GM12878 (cell line): ENCODE results near the gene CLCNKB. TPM values are rescaled to one million over a fixed set of nuclear protein-coding genes. Genes with fewer than 3 reads are reported as not detected.

Experiments
- ATAC-seq: fragments of 200-7000 bp; cut with Tn5 transposase; 3 replicates; pipeline ENCODE4 v1.9.1; 2020; ENCODE audit warnings: mild to moderate bottlenecking, moderate library complexity
- BruUV-seq: library from RNA; stranded (reverse); fragments of 400-500 nt; replicated peaks from 2 replicates; lab custom pipeline; 2021; lab: Mats Ljungman, UMichigan
- CTCF ChIA-PET: fragments of 300-600 bp; sonication (Branson Sonifier 250); formaldehyde crosslinking; extraction: SDS; loops from one replicate; lab custom pipeline; 2021; ENCODE audit warnings: inconsistent platforms; lab: Yijun Ruan, JAX
- POLR2A ChIA-PET: fragments of 350-600 bp; formaldehyde crosslinking; extraction: SDS; loops from one replicate; lab custom pipeline; 2021; ENCODE audit warnings: inconsistent platforms; lab: Charles Lee
- RAD21 ChIA-PET: fragments of 300-600 bp; sonication (Branson Sonifier 250); formaldehyde crosslinking; loops from one replicate; lab custom pipeline; 2023; ENCODE audit warnings: antibody characterized with exemption; ENCODE audit not compliant: unreplicated experiment; lab: Charles Lee
- SMC1A ChIA-PET: fragments of 300-600 bp; sonication (Branson Sonifier 250); formaldehyde crosslinking; loops from one replicate; lab custom pipeline; 2023; ENCODE audit not compliant: unreplicated experiment, uncharacterized antibody; lab: Charles Lee
- DNase-seq: peaks from one replicate; pipeline ENCODE4 v3.0.0-alpha.2; 2011; ENCODE audit warnings: low read depth, low spot score
- FAIRE-seq: peaks from 3 replicates; lab custom pipeline; 2011; peaks lifted over from hg19 to GRCh38; lab: Jason Lieb, UNC
- H2AFZ ChIP-seq: 2 replicates; pipeline ENCODE4 v1.6.0; 2011; ENCODE audit warnings: low read depth, low read length, control low read depth; ENCODE audit not compliant: control insufficient read depth
- H3K27ac ChIP-seq: 2 replicates; pipeline ENCODE4 v1.5.1; 2011; ENCODE audit warnings: control low read depth; ENCODE audit not compliant: control insufficient read depth, insufficient read depth
- H3K27me3 ChIP-seq, 2 experiments: replicated peaks in 1 of 2; 2 replicates each; pipeline versions ENCODE4 v1.6.0 to v1.6.1; 2011; ENCODE audit warnings: low read length in 1 of 2; ENCODE audit not compliant: control insufficient read depth in 2 of 2, insufficient read depth in 2 of 2
- H3K36me3 ChIP-seq, 2 experiments: 2 replicates each; pipeline ENCODE4 v1.5.1; 2011; ENCODE audit warnings: low read length in 1 of 2; ENCODE audit not compliant: control insufficient read depth in 2 of 2, insufficient read depth in 2 of 2
- H3K4me1 ChIP-seq: 2 replicates; pipeline ENCODE4 v1.6.1; 2011; ENCODE audit warnings: mild to moderate bottlenecking, low read length, moderate library complexity, mixed read lengths; ENCODE audit not compliant: control insufficient read depth, insufficient read depth
- H3K4me2 ChIP-seq: 2 replicates; pipeline ENCODE4 v1.6.0; 2011; ENCODE audit warnings: control low read depth; ENCODE audit not compliant: control insufficient read depth, insufficient read depth
- H3K4me3 ChIP-seq: fragments of 200-600 bp; sonication (generic); 2 replicates; pipeline ENCODE4 v1.5.1; 2016
- H3K79me2 ChIP-seq: 2 replicates; pipeline ENCODE4 v1.6.0; 2011; ENCODE audit warnings: low read length; ENCODE audit not compliant: control insufficient read depth, insufficient read depth
- H3K9ac ChIP-seq: 2 replicates; pipeline ENCODE4 v1.8.0; 2011; ENCODE audit warnings: low read length, control low read depth, mixed read lengths; ENCODE audit not compliant: control insufficient read depth, insufficient read depth
- H3K9me3 ChIP-seq: replicated peaks from 3 replicates; pipeline ENCODE4 v1.5.1; 2011; ENCODE audit warnings: mild to moderate bottlenecking, low read length; ENCODE audit not compliant: control insufficient read depth, insufficient read depth
- H4K20me1 ChIP-seq: 2 replicates; pipeline ENCODE4 v1.6.0; 2011; ENCODE audit not compliant: control insufficient read depth, insufficient read depth
- BACH1 ChIP-seq: fragments of 450-650 bp; IDR thresholded peaks from 2 replicates; pipeline ENCODE4 v1.6.1; 2017; ENCODE audit warnings: mild to moderate bottlenecking, borderline replicate concordance
- CREM ChIP-seq: IDR thresholded peaks from 2 replicates; pipeline ENCODE4 v1.6.1; 2014; ENCODE audit warnings: antibody characterized with exemption, low read depth
- FOS ChIP-seq: IDR thresholded peaks from 3 replicates; pipeline ENCODE4 v1.6.1; 2011; ENCODE audit warnings: borderline replicate concordance; ENCODE audit not compliant: insufficient read length; ENCODE audit errors: extremely low read depth
- FOXM1 ChIP-seq: IDR thresholded peaks from 2 replicates; pipeline ENCODE4 v1.6.1; 2012; ENCODE audit warnings: low read depth, mild to moderate bottlenecking, inconsistent platforms, low read length, moderate library complexity
- PAX8 ChIP-seq: fragments of 450-650 bp; IDR thresholded peaks from 2 replicates; pipeline ENCODE4 v1.6.1; 2017; ENCODE audit warnings: mild to moderate bottlenecking, moderate library complexity
- RFX5 ChIP-seq: IDR thresholded peaks from 2 replicates; pipeline ENCODE4 v1.6.1; 2011; ENCODE audit warnings: low read depth, low read length, improper control_type of control experiment
- ZZZ3 ChIP-seq: IDR thresholded peaks from 2 replicates; pipeline ENCODE4 v1.6.1; 2011; ENCODE audit warnings: low read depth; ENCODE audit not compliant: control insufficient read depth, insufficient read length
- WGBS: methylation state at CpG from one replicate; pipeline ENCODE4 v1.1.6; 2016; ENCODE audit warnings: low lambda C conversion rate; ENCODE audit not compliant: insufficient replicate concordance, insufficient coverage; ENCODE audit errors: missing lambda C conversion rate; 5-methylcytosine and 5-hydroxymethylcytosine counted together
- in situ Hi-C: fragments of 300-500 bp; cut with MboI; formaldehyde crosslinking; loops from 9 replicates; pipeline ENCODE4 v1.14.3; 2018; ENCODE audit warnings: mixed read lengths
- intact Hi-C: fragments of 100-400 bp; cut with micrococcal nuclease; formaldehyde crosslinking; loops from one replicate; pipeline ENCODE4 v1.14.2; 2022; ENCODE audit not compliant: unreplicated experiment
- polyA plus RNA-seq, 11 experiments: library from polyadenylated mRNA; depleted of rRNA in 4 of 11; unstranded in 6 of 11; stranded (reverse) in 5 of 11; fragments of >200 nt; fragmentation: Nextera tagmentation in 4 of 11; fragmentation: Illumina TruSeq in 1 of 11; extraction: Ambion mirVana in 4 of 11; extraction: Trizol in 1 of 11; gene quantifications; 1 replicate in 1 of 11; 2 replicates in 10 of 11; pipeline versions ENCODE4 v1.2.1 to v1.2.3, GENCODE V29; 2011 to 2016; ENCODE audit warnings: inconsistent platforms in 2 of 11, missing spikeins in 2 of 11, low read depth in 1 of 11
- total RNA-seq, 4 experiments: library from RNA; depleted of rRNA in 3 of 4; stranded (reverse); fragments of >200 nt in 3 of 4; fragmentation: Illumina TruSeq in 1 of 4; extraction: Trizol in 1 of 4; gene quantifications; 2 replicates each; pipeline versions ENCODE4 v1.2.1 to v1.2.3, GENCODE V29; 2013 to 2021
- TF ChIP-seq, protein P1 (sequence below): fragments of 450-650 bp; formaldehyde crosslinking; IDR thresholded peaks from 2 replicates; pipeline ENCODE4 v1.4.0; 2022; ENCODE audit warnings: mild to moderate bottlenecking, moderate library complexity

Gene CLCNKB
- total and polyA plus RNA-seq, 10 of the 15 experiments (the other 5 are each of a cell fraction or from before 2014, with no cell fraction given), result 0.05 TPM; not detected in 9

DNA sequence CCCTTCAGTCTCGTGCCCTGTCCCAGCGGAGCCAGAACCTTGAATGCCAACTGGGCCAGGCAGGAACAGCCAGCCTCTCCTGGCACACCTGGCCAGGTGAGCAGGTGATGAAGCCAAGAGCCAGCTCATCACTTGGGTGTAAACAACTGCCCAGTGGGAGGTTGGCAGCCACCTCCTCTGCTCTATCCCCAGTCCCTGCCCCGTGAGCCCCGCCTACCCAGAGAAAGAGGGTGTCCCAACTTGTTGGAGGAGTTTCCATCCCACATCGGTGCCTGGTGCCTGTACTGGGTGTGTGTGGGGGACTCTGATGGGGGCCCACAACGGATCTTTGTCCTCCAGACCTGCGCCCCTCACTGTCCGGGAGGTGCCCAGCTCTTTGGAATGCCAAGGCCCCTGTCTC, 47.7 kb downstream of the CLCNKB start:
- Histone ChIP-seq H3K9ac (no peak overlapping the region), H3K9me3 (no peaks in the 10 kb centered on the region), H3K4me1 (no peaks in the 10 kb centered on the region), H3K27me3 (no peaks in the 10 kb centered on the region; a peak in 2 of 4 replicates), H3K79me2 (no peaks in the 10 kb centered on the region), H4K20me1 (no peaks in the 10 kb centered on the region), H3K36me3 (no peaks in the 10 kb centered on the region), H3K4me2 (no peak overlapping the region), H2AFZ (no peak overlapping the region), H3K4me3 (no peak overlapping the region), H3K27ac (no peak overlapping the region)
- RAD21 ChIA-PET, result no interaction called here
- intact Hi-C loops (no loop called here), in situ Hi-C loops (no loop called here)
- DNase-seq, result no peak
- POLR2A ChIA-PET, result no interaction called here
- 21% methylated on average over 8 of the region's 8 CpGs for WGBS
- SMC1A ChIA-PET, result no interaction called here
- no peak for ATAC-seq
- CTCF ChIA-PET, result no interaction called here
- TF ChIP-seq FOXM1 (no peak), FOS (no peak), RFX5 (no peak), BACH1 (no peak), PAX8 (no peak), CREM (no peak), ZZZ3 (no peak)
- TF ChIP-seq, protein P1, sequence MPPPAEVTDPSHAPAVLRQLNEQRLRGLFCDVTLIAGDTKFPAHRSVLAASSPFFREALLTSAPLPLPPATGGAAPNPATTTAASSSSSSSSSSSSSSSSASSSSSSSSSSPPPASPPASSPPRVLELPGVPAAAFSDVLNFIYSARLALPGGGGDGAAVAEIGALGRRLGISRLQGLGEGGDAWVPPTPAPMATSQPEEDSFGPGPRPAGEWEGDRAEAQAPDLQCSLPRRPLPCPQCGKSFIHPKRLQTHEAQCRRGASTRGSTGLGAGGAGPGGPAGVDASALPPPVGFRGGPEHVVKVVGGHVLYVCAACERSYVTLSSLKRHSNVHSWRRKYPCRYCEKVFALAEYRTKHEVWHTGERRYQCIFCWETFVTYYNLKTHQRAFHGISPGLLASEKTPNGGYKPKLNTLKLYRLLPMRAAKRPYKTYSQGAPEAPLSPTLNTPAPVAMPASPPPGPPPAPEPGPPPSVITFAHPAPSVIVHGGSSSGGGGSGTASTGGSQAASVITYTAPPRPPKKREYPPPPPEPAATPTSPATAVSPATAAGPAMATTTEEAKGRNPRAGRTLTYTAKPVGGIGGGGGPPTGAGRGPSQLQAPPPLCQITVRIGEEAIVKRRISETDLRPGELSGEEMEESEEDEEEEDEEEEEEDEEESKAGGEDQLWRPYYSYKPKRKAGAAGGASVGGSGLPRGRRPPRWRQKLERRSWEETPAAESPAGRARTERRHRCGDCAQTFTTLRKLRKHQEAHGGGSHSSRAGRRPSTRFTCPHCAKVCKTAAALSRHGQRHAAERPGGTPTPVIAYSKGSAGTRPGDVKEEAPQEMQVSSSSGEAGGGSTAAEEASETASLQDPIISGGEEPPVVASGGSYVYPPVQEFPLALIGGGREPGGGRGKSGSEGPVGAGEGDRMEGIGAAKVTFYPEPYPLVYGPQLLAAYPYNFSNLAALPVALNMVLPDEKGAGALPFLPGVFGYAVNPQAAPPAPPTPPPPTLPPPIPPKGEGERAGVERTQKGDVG (CRISPR knock-in tag), result no peak
- no peak for FAIRE-seq
- BruUV-seq, result no TSS peak
